Activated T-helper 1 cell treated with anti-CD3 and anti-CD28 coated beads, Interleukin-2, amount 50 U/mL, for 16 hours (primary cell): ENCODE data around the gene SLC30A3.

Experiments
- DNase-seq, 2 donors: peaks; one replicate each; pipeline ENCODE4 v3.0.0-alpha.2; 2020; ENCODE audit warnings: low read depth in 1 of 2, low spot score in 1 of 2

SLC30A3 gene

GRCh38 chr2:27206346-27206745 lies 56.5 kb downstream of the SLC30A3 start:
- DNase-seq = no peak

GRCh38 chr2:27205206-27205605 lies 57.6 kb downstream of the SLC30A3 start:
- no peak for DNase-seq

GRCh38 chr2:27204566-27204965 lies 58.3 kb downstream of the SLC30A3 start:
- no peak for DNase-seq

- DNase-seq = no peak
These were observed 59.1 kb downstream of the SLC30A3 start for GRCh38 chr2:27203741-27204140.
